HAP-1 (cell line): Measurements from ENCODE around the gene PAPOLA.
"Not testable (repeated sequence)": the region's sequence is repeated elsewhere in the genome, so short reads cannot be mapped to it uniquely, and the experiment has no call there.

Source experiments
- DNase-seq, 2 experiments: peaks; one replicate each; pipeline ENCODE4 v3.0.0-alpha.2; 2016 to 2020; ENCODE audit warnings: low spot score in 2 of 2
- H3K27me3 ChIP-seq: fragments of 250-450 bp; sonication (Bioruptor Pico); 2 replicates; pipeline ENCODE4 v1.5.1; 2020; ENCODE audit warnings: low read depth, mild to moderate bottlenecking, moderate library complexity
- H3K36me3 ChIP-seq: fragments of 250-450 bp; sonication (Bioruptor Pico); replicated peaks from 2 replicates; pipeline ENCODE4 v1.5.1; 2020; ENCODE audit warnings: mild to moderate bottlenecking
- H3K4me1 ChIP-seq: fragments of 250-450 bp; sonication (Bioruptor Pico); 2 replicates; pipeline ENCODE4 v1.5.1; 2020; ENCODE audit warnings: mild to moderate bottlenecking
- H3K4me3 ChIP-seq: fragments of 250-450 bp; sonication (Bioruptor Pico); 2 replicates; pipeline ENCODE4 v1.5.1; 2020; ENCODE audit warnings: mild to moderate bottlenecking, moderate library complexity
- H3K9me3 ChIP-seq: fragments of 250-450 bp; sonication (Bioruptor Pico); 2 replicates; pipeline ENCODE4 v1.5.1; 2020; ENCODE audit warnings: mild to moderate bottlenecking, moderate library complexity
- in situ Hi-C: fragments of 300-500 bp; cut with MboI; formaldehyde crosslinking; loops from 3 replicates; pipeline ENCODE4 v1.14.3; 2020; ENCODE audit warnings: low sequenced_read_pairs, inconsistent platforms, mixed read lengths

Gene PAPOLA

DNA sequence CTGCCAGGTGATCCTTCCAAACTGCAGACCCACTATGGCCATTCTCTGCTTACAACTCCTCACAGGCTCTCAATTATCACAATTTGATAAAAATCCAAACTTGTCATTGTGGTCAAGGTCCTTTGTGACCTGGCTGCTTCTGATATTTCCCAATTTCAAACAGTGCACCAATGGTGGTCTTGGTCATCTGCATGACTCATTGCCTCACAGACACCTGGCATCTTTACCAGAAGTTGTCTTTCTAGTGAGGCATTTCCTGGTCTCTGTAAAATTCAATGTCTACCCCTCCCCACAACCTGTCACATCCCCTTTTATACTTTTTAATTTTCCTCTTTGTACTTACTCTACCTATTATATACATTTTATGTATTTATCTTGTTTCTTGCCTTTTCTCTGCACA is 17.8 kb upstream of the PAPOLA start:
- H3K4me3 ChIP-seq: no peak overlapping the region
- H3K4me1 ChIP-seq: no peaks in the 10 kb centered on the region
- H3K27me3 ChIP-seq: no peaks in the 10 kb centered on the region
- no peaks in the 10 kb centered on the region for H3K36me3 ChIP-seq
- DNase-seq: no peak
- no peaks in the 10 kb centered on the region for H3K9me3 ChIP-seq
- in situ Hi-C loops: no loop called here

DNA sequence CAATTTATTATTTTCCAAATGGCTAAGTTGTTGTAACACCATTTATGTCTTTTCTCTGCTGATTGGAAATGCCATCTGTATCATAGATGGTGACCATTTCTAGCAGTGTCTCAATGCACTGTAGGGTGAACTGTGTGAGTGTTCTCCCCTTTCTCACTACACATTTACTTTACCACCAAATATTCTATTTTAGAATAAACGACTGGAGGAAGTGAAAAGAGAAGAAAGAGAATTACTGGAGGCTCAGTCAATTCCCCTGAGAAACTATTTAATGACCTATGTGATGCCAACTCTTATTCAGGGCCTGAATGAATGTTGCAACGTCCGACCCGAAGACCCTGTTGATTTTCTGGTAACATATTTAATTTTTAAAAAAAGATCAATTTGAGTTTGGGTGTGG is 15.5 kb upstream of the PAPOLA start:
- Histone ChIP-seq H3K4me3 (no peak overlapping the region), H3K4me1 (no peaks in the 10 kb centered on the region), H3K36me3 (no peaks in the 10 kb centered on the region), H3K27me3 (no peaks in the 10 kb centered on the region), H3K9me3 (no peaks in the 10 kb centered on the region)
- DNase-seq: no peak
- in situ Hi-C loops: no loop called here

DNA sequence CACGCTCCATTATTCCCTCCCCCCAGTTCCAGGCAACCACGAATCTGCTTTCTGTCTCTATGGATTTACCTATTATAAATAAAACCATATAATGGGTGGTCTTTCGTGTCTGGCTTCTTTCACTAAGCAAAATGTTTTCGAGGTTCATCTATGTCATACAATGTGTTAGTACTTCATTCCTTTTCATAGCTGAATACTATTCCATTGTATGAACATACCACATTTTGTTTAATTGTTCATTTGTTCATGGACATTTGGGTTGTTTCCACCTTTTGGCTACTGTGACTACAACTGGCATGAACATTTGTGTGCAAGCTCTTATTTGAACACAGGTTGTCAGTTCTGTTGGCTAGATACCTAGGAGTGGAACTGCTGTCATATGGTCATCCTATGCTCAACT is 12.9 kb upstream of the PAPOLA start:
- Histone ChIP-seq H3K9me3 (no peaks in the 10 kb centered on the region), H3K36me3 (no peaks in the 10 kb centered on the region), H3K4me3 (no peak overlapping the region), H3K27me3 (no peaks in the 10 kb centered on the region), H3K4me1 (no peaks in the 10 kb centered on the region)
- in situ Hi-C loops: no loop called here
- DNase-seq: no peak

DNA sequence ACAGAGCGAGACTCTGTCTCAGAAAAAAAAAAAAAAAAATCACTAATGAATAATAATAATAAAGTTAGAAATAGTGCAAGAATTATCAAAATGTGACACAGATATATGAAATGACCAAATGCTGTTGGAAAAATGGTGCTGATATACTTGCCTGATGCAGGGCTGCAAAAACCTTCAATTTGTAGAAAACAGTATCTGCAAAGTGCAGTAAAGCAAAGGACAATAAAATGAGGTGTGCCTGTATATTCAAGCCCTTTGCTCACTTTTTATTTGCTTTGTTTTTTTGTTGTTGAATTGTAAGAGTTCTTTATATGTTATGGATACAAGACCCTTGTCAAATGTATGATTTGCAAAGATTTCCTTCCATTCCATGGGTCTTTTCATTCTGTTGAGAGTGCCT is 9.0 kb upstream of the PAPOLA start:
- Histone ChIP-seq H3K36me3 (no peaks in the 10 kb centered on the region), H3K27me3 (no peaks in the 10 kb centered on the region), H3K9me3 (no peaks in the 10 kb centered on the region), H3K4me1 (no peaks in the 10 kb centered on the region), H3K4me3 (no peak overlapping the region)
- DNase-seq: no peak
- in situ Hi-C loops: no loop called here

DNA sequence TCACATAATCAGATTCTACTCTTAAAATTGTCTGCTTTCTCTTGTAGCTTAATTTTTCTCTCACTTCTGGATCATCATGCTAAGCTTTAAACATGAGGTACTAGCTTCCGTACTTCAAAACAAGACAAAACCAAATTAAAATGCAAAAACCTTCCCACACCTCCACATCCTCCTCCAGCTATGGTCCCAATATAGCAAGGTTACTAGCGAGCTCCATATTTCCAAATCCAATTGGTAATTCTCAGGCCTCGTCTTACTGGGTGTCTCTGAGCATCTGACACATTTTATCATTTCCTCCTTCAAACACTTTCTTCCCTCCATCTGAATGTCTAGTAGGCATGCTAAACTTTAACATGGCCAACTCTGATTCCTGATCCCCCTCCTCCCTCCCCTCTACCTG is 7.9 kb upstream of the PAPOLA start:
- DNase-seq: no peak
- H3K4me3 ChIP-seq: no peak overlapping the region

DNA sequence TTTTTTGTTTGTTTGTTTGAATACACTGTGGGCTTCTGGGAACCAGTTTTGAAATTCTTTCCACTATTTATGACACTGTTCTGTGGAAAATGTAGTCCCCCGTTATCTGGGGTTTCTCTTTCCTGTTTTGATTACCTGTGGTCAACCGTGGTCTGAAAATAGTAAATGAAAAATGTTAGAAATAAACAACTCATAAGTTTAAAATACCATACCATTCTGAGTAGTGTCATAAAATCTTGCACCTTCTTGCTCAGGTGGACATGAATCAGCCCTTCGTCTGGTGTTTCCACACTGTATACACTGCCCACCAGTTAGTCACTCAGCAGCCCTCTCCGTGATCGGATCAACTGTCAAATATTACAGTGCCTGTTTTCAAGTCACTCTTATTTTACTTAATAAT is 5.1 kb upstream of the PAPOLA start:
- Histone ChIP-seq H3K4me3 (no peak overlapping the region), H3K27me3 (no peaks in the 10 kb centered on the region), H3K4me1 (peaks cover 6% of the 10 kb centered on the region), H3K9me3 (no peaks in the 10 kb centered on the region), H3K36me3 (no peaks in the 10 kb centered on the region; the same call in 1 of the 2 replicates)
- in situ Hi-C loops: no loop called here
- no peak for DNase-seq

More for the DNA sequence above, 7.9 kb upstream of the PAPOLA start:
- Histone ChIP-seq H3K36me3 (no peaks in the 10 kb centered on the region), H3K9me3 (no peaks in the 10 kb centered on the region), H3K4me1 (no peaks in the 10 kb centered on the region), H3K27me3 (no peaks in the 10 kb centered on the region)
- in situ Hi-C loops: no loop called here

DNA sequence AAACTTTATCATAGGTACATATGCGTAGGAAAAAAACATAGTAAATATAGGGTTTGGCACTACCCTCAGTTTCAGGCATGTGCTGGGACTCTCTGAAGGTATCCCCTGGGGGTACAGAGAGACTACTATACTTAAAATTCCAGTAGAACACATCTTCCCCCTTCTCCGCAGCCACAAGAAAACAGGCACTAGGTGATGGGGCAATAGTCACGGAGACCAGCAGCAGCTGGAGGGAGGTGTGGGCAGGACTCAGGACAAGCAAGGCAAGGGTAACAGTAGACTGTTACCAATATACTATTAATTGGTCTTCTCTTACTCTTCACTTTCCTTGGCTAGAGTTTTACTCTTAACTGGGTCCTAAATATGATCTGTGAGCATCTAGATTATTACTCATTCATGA is 4.6 kb upstream of the PAPOLA start:
- no peaks in the 10 kb centered on the region; the same call in 1 of the 2 replicates for H3K36me3 ChIP-seq
- no peak for DNase-seq
- H3K9me3 ChIP-seq: no peaks in the 10 kb centered on the region
- in situ Hi-C loops: no loop called here
- no peak overlapping the region for H3K4me3 ChIP-seq
- H3K4me1 ChIP-seq: peaks cover 6% of the 10 kb centered on the region
- no peaks in the 10 kb centered on the region for H3K27me3 ChIP-seq

DNA sequence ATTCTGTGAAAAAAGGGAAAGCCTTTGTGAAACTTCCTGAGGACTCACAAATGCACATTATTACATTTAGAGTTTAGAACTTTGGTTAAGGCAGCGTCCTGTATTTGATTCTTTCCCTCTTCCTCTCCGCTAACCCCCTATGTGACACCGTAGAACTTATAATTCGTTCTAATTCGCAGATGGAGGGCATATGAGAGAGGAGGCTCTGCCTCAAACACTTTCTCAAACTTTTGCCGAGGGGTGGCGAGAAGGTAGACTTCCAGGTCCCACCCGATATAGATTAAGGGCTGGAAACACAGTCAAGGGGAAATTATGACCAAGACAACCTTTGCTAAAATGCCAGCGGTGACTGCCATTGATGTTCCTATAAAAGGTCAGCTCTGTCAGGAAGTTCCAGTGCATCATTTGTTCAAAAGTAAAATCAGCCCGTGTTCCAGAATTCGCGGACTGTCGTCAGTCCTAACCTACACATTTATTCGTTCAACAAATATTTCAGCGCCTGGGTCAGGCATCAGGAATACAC is 904 bp upstream of the PAPOLA start:
- DNase-seq: no peak
- in situ Hi-C loops: no loop called here

DNA sequence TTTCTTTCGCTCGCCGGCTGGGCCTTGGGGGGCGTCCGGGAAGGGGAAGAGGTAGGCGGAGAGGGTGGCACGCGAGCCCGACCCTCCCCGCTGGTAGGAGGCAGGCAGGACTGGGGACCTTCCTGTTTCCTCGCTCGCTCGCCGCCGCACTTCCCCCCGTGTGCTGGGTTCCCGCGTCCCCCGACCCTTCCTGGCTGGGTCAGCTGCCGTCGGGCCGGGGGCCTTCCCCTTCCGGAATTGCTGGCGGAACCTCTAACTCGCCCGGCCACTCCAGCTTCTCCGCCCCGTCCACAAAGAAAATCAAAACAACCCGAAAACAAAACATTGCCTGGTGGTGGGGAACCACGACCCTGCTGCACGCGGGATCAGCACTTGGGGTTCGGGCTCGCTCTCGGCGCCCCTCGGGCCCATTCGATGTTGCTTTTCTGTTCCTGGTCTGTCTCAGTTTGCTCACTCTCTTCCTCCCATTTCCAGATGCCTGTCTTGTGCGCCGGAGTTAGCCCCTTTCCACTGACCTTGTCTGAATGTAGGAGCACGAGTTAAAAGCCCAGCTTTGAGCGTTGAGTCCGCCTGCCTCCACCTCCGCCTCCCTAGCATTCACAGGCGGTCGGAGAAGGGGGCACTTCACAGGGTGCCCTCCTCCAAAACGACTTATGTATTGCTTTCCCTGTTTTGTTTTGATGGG is 581 bp downstream of the PAPOLA start:
- in situ Hi-C loops: no loop called here
- peak in 1 of 2 experiments; percentile 64 for DNase-seq
- H3K4me3 ChIP-seq: peak overlapping the region; percentile 91
- H3K27me3 ChIP-seq: no peaks in the 10 kb centered on the region
- H3K9me3 ChIP-seq: no peaks in the 10 kb centered on the region
- peaks cover 17% of the 10 kb centered on the region for H3K4me1 ChIP-seq
- peaks cover 5% of the 10 kb centered on the region for H3K36me3 ChIP-seq

More for the DNA sequence above, 904 bp upstream of the PAPOLA start:
- no peaks in the 10 kb centered on the region for H3K9me3 ChIP-seq
- no peaks in the 10 kb centered on the region for H3K27me3 ChIP-seq
- peaks cover 17% of the 10 kb centered on the region for H3K4me1 ChIP-seq
- peak overlapping the region; percentile 91 for H3K4me3 ChIP-seq
- H3K36me3 ChIP-seq: peaks cover 5% of the 10 kb centered on the region

DNA sequence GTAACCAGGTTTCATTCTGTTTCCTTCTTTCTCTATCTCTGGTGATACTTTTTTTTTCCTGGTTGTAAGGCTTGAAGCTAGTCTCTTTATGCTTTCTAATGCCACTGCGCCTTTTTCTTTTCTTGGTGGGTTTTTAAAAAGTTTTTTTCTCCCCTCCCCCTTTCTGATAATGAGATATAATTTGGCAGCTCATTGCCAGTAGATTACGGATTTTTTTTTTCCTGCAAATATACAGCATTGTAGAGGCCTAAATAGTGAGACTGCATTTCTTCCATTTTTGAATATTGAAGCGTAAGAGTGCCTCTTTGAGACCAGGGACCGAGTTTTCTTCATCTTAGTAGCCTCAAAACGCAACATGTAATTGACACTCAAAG is 1.1 kb downstream of the PAPOLA start:
- Histone ChIP-seq H3K4me3 (peak overlapping the region; percentile 91), H3K27me3 (no peaks in the 10 kb centered on the region), H3K4me1 (peaks cover 17% of the 10 kb centered on the region), H3K9me3 (no peaks in the 10 kb centered on the region), H3K36me3 (peaks cover 5% of the 10 kb centered on the region)
- in situ Hi-C loops: no loop called here
- DNase-seq: no peak

DNA sequence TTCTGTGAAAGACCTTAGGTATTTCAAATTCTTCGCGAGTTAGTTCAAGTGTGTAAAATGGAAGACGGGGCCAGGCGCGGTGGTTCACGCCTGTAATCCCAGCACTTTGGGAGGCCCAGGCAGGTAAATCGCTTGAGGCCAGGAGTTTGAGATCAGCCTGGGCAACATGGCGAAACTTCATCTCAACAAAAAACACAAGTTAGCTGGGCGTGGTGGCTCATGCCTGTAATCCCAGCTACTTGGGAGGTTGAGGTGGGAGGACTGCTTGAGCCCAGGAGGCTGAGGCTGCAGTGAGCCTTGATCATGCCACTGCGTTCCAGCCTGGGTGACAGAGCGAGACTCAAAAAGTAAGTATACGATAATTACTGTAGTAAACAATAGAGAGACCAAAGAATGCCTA is 2.2 kb downstream of the PAPOLA start:
- DNase-seq, H3K27me3 ChIP-seq, H3K9me3 ChIP-seq, H3K4me3 ChIP-seq, H3K36me3 ChIP-seq, in situ Hi-C loops: not testable (repeated sequence)
- H3K4me1 ChIP-seq: peaks cover 21% of the 10 kb centered on the region

DNA sequence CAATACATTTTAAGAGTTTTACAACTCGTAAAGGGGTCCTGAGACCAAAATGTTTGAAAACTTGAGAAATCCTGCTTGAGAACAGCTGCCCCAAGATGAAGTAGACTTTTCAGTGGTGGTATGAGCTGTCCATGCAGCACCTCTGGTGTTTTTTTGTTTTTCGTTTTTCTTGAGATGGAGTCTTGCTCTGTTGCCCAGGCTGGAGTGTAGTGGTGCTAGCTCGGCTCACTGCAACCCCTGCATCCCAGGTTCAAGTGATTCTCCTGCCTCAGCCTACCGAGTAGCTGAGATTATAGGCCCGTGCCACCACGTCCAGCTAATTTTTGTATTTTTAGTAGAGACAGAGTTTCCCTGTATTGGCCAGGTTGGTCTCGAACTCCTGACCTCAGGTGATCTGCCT is 5.5 kb downstream of the PAPOLA start:
- Histone ChIP-seq H3K4me1 (peaks cover 44% of the 10 kb centered on the region), H3K9me3 (no peaks in the 10 kb centered on the region), H3K27me3 (no peaks in the 10 kb centered on the region), H3K4me3 (no peak overlapping the region), H3K36me3 (peaks cover 5% of the 10 kb centered on the region; the same call in 1 of the 2 replicates)
- DNase-seq: no peak
- in situ Hi-C loops: no loop called here

DNA sequence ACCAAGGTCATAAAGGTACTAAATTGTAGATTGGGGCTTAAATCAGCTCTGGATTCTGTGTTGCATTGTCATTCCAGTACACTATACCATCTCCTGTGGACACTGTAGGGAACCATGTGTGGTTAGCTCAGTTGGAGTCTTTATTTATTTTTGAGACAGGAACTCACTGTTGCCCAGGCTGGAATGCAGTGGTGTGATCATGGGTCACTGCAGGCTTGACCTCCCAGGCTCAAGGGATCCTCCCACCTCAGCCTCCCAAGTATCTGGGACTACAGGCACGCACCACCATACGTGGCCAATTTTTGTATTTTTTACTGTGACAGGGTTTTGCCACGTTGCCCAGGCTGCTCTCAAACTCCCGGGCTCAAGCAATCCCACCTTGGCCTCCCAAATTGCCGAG is 6.7 kb downstream of the PAPOLA start:
- Histone ChIP-seq H3K4me3 (no peak overlapping the region), H3K27me3 (no peaks in the 10 kb centered on the region), H3K36me3 (peaks cover 5% of the 10 kb centered on the region; the same call in 1 of the 2 replicates), H3K4me1 (peaks cover 55% of the 10 kb centered on the region), H3K9me3 (no peaks in the 10 kb centered on the region)
- in situ Hi-C loops: no loop called here
- DNase-seq: no peak

DNA sequence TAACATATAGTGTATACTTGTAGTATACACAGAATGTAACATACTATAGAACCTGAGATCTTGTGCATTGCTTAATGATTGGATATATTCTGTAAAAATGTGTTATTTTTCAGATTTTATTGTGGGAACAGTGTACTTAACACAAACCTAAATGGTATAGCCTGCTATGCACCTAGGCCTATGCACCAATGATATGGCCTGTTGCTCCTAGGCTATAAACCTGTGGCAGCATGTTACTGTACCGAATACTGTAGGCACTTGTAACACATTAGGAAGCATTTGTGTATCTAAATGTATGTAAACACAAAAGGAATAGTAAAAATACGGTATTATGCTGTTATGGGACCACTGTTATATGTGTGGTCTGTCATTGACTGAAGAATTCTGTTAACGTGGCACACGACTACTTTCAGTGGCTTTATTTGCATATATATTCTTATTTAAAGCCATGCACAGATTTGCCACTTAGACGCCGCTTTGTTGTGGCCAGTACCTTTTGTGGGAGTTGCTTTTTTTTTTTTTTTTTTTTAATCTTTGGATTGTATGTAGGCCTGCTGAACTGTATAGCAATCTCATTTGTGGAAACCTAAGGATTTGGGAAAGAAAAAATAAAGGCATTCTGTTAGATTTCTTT is 7.4 kb downstream of the PAPOLA start:
- H3K9me3 ChIP-seq: no peaks in the 10 kb centered on the region
- no peak overlapping the region for H3K4me3 ChIP-seq
- no peaks in the 10 kb centered on the region for H3K27me3 ChIP-seq
- peak in 1 of 2 experiments; percentile 33 for DNase-seq
- in situ Hi-C loops: no loop called here
- H3K36me3 ChIP-seq: peaks cover 5% of the 10 kb centered on the region; the same call in 1 of the 2 replicates
- peaks cover 50% of the 10 kb centered on the region for H3K4me1 ChIP-seq
